ENCODE results near the gene RBM44. TPM values are rescaled to one million over a fixed set of nuclear protein-coding genes. Genes with fewer than 3 reads are reported as not detected.

Gene RBM44
- total RNA-seq, 1 donor from 2014 or later = 0.50 TPM

DNA sequence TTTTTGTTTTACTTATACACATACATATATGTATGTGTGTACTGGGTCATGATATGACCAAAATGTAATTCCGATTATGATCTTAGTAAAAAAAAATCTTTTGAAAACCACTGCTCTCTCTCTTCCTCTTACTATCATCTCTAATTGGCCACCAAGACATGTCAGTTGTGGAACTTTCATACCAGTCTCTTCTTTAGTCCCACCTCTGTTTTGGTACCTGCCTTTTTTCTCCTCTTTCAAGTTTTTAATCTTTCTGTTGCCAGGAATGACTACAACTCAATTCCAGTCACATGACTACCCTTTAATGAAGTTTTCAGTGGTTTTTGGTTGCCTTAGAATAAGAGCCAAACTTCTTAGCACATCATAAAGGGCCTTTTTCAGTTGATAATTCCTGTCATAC, 17.1 kb downstream of the RBM44 start:
- Mint-ChIP-seq H3K27me3 (ENCODE audit: low read depth) (no peaks in the 10 kb centered on the region), H3K4me3 (ENCODE audit: unreplicated experiment) (no peak overlapping the region), H3K4me1 (ENCODE audit: low read depth) (peaks cover 19% of the 10 kb centered on the region), H3K27ac (ENCODE audit: unreplicated experiment) (no peak overlapping the region), H3K36me3 (ENCODE audit: low read depth) (no peaks in the 10 kb centered on the region), H3K9me3 (ENCODE audit: low read depth) (no peaks in the 10 kb centered on the region)
- no peak for DNase-seq (ENCODE audit: low spot score)
- TF ChIP-seq, protein P1, sequence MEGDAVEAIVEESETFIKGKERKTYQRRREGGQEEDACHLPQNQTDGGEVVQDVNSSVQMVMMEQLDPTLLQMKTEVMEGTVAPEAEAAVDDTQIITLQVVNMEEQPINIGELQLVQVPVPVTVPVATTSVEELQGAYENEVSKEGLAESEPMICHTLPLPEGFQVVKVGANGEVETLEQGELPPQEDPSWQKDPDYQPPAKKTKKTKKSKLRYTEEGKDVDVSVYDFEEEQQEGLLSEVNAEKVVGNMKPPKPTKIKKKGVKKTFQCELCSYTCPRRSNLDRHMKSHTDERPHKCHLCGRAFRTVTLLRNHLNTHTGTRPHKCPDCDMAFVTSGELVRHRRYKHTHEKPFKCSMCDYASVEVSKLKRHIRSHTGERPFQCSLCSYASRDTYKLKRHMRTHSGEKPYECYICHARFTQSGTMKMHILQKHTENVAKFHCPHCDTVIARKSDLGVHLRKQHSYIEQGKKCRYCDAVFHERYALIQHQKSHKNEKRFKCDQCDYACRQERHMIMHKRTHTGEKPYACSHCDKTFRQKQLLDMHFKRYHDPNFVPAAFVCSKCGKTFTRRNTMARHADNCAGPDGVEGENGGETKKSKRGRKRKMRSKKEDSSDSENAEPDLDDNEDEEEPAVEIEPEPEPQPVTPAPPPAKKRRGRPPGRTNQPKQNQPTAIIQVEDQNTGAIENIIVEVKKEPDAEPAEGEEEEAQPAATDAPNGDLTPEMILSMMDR (IDR thresholded peaks at IDR 0.05) = no peak

DNA sequence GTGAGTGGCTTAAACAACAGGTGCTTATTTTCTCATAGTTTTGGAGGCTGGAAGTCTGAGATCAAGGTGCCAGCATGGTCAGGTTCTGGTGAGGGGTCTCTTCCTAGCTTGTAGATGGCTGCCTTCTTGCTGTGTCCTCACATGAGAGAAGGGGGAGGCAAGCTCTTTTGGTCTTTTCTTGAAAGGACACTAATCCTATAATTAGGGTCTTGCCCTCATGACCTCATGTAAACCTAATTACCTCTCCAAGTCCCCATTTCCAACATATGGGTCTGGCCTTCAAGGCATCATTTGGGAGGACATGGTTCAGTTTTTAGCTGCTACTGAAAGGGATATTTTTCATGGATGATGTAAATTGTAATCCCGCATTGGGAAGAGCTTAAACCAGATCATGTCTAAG, 18.0 kb downstream of the RBM44 start:
- peaks cover 19% of the 10 kb centered on the region for H3K4me1 Mint-ChIP-seq (ENCODE audit: low read depth)
- no peak overlapping the region for H3K27ac Mint-ChIP-seq (ENCODE audit: unreplicated experiment)
- no peaks in the 10 kb centered on the region for H3K27me3 Mint-ChIP-seq (ENCODE audit: low read depth)
- no peak overlapping the region for H3K4me3 Mint-ChIP-seq (ENCODE audit: unreplicated experiment)
- DNase-seq (ENCODE audit: low spot score) = no peak
- no peaks in the 10 kb centered on the region for H3K36me3 Mint-ChIP-seq (ENCODE audit: low read depth)
- H3K9me3 Mint-ChIP-seq (ENCODE audit: low read depth) = no peaks in the 10 kb centered on the region
- TF ChIP-seq, protein P1 (IDR thresholded peaks at IDR 0.05) = no peak

DNA sequence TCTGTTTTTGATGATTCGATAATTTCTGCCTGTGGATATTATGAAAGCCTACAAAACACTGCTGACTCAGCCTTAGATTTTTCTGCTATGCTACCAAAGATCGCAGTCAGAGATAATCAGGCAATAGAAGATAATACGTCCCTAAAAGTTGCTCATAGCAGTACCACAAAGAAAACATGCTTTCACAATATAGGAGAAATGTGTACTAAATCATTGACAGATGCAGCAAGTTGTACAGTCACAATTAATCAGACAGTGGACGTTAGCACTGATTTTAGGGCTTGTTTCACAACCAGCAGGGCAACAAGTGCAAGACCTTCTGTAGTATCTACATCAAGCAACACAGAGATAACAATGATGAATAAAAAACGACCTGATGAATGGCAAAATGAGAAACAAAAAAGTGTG, 19.5 kb downstream of the RBM44 start:
- no peaks in the 10 kb centered on the region for H3K9me3 Mint-ChIP-seq (ENCODE audit: low read depth)
- DNase-seq (ENCODE audit: low spot score) = no peak
- TF ChIP-seq, protein P1 (IDR thresholded peaks at IDR 0.05) = no peak
- no peaks in the 10 kb centered on the region for H3K36me3 Mint-ChIP-seq (ENCODE audit: low read depth)
- H3K4me1 Mint-ChIP-seq (ENCODE audit: low read depth) = peaks cover 19% of the 10 kb centered on the region
- H3K27me3 Mint-ChIP-seq (ENCODE audit: low read depth) = no peaks in the 10 kb centered on the region
- no peak overlapping the region for H3K4me3 Mint-ChIP-seq (ENCODE audit: unreplicated experiment)
- H3K27ac Mint-ChIP-seq (ENCODE audit: unreplicated experiment) = no peak overlapping the region

DNA sequence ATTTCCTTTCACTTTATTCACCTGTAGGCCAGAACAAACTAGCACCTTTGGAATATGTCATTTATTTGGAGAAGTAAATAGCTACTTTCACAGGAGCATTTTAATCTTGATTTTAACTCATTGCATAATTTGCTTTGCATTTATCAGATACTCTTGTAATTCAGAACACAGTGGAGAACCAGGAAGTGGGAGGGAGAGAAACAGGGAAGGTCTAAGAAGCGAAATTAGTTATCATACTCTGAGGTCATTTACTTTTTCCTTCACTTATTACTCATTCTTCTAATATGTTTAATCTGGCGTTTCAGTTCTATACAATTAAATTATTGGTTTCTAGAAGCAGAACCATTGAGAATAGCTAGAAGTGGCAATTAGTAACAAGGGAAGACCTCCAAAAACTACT, 20.7 kb downstream of the RBM44 start:
- TF ChIP-seq, protein P1 (IDR thresholded peaks at IDR 0.05) = no peak
- Mint-ChIP-seq H3K27me3 (ENCODE audit: low read depth) (no peaks in the 10 kb centered on the region), H3K4me1 (ENCODE audit: low read depth) (peaks cover 19% of the 10 kb centered on the region), H3K36me3 (ENCODE audit: low read depth) (no peaks in the 10 kb centered on the region), H3K27ac (ENCODE audit: unreplicated experiment) (no peak overlapping the region), H3K9me3 (ENCODE audit: low read depth) (no peaks in the 10 kb centered on the region), H3K4me3 (ENCODE audit: unreplicated experiment) (no peak overlapping the region)
- DNase-seq (ENCODE audit: low spot score) = no peak

DNA sequence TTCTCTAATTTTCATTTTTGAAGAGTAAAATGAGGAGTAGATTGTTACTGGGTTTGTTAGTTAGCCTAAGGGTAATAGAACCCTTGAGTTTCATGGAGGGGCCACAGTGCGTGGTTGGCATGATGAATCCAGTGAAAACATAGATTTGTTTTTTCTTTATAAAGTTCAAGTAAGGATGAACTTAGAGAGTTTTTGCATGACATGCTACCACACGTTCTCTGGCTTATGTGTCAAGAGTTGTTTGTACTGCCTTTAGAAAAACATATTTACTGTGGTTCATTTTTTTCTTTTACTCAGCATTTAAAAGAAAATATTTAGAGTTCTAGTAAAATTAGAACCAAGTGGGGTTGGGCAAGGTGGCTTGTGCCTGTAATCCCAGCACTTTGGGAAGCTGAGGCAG, 21.8 kb downstream of the RBM44 start:
- Mint-ChIP-seq H3K27ac (ENCODE audit: unreplicated experiment) (no peak overlapping the region), H3K4me3 (ENCODE audit: unreplicated experiment) (no peak overlapping the region), H3K4me1 (ENCODE audit: low read depth) (peaks cover 19% of the 10 kb centered on the region), H3K36me3 (ENCODE audit: low read depth) (peaks cover 1% of the 10 kb centered on the region), H3K9me3 (ENCODE audit: low read depth) (no peaks in the 10 kb centered on the region), H3K27me3 (ENCODE audit: low read depth) (no peaks in the 10 kb centered on the region)
- TF ChIP-seq, protein P1 (IDR thresholded peaks at IDR 0.05) = no peak
- DNase-seq (ENCODE audit: low spot score) = no peak
